Astrocyte (in vitro differentiated cells and primary cell): Measurements from ENCODE around the gene MIB1. TPM values are rescaled to one million over a fixed set of nuclear protein-coding genes. Genes with fewer than 3 reads are reported as not detected.

Experiments
- DNase-seq: peaks from one replicate; pipeline ENCODE4 v3.0.0-alpha.2; 2010; ENCODE audit warnings: low read depth
- FAIRE-seq: peaks from 2 replicates; lab custom pipeline; 2011; peaks lifted over from hg19 to GRCh38; lab: Jason Lieb, UNC
- H2AFZ ChIP-seq: 2 replicates; pipeline ENCODE4 v1.6.0; 2012; ENCODE audit warnings: low read depth, low read length, inconsistent platforms
- H3K27ac ChIP-seq: 2 replicates; pipeline ENCODE4 v1.5.1; 2011; ENCODE audit warnings: low read depth, low read length, inconsistent platforms
- H3K27me3 ChIP-seq: 2 replicates; pipeline ENCODE4 v1.6.0; 2011; ENCODE audit warnings: low read length, inconsistent platforms; ENCODE audit not compliant: insufficient read depth
- H3K36me3 ChIP-seq: 2 replicates; pipeline ENCODE4 v1.5.1; 2011; ENCODE audit warnings: low read length, inconsistent platforms; ENCODE audit not compliant: insufficient read depth
- H3K4me1 ChIP-seq: 2 replicates; pipeline ENCODE4 v1.5.1; 2011; ENCODE audit warnings: low read length, inconsistent platforms; ENCODE audit not compliant: insufficient read depth
- H3K4me2 ChIP-seq: 2 replicates; pipeline ENCODE4 v1.6.0; 2012; ENCODE audit warnings: low read length, inconsistent platforms
- H3K4me3 ChIP-seq: 2 replicates; pipeline ENCODE4 v1.5.1; 2011; ENCODE audit warnings: low read depth, mild to moderate bottlenecking, low read length, inconsistent platforms; ENCODE audit not compliant: insufficient read depth
- H3K79me2 ChIP-seq: 2 replicates; pipeline ENCODE4 v1.6.0; 2012; ENCODE audit warnings: mild to moderate bottlenecking, low read length, inconsistent platforms; ENCODE audit not compliant: insufficient read depth
- H3K9ac ChIP-seq: 2 replicates; pipeline ENCODE4 v1.6.0; 2012; ENCODE audit warnings: mild to moderate bottlenecking, low read length, inconsistent platforms
- H3K9me3 ChIP-seq: 2 replicates; pipeline ENCODE4 v1.5.1; 2012; ENCODE audit warnings: low read depth, mild to moderate bottlenecking, low read length, inconsistent platforms; ENCODE audit not compliant: insufficient read depth
- H4K20me1 ChIP-seq: 2 replicates; pipeline ENCODE4 v1.6.0; 2012; ENCODE audit warnings: low read length, inconsistent platforms; ENCODE audit not compliant: insufficient read depth
- H3K27ac Mint-ChIP-seq: one replicate; pipeline ENCODE4 v1.8.0; 2021; ENCODE audit warnings: mild to moderate bottlenecking, mixed read lengths; ENCODE audit not compliant: unreplicated experiment
- H3K27me3 Mint-ChIP-seq: one replicate; pipeline ENCODE4 v1.8.0; 2021; ENCODE audit warnings: low read depth, mixed read lengths; ENCODE audit not compliant: unreplicated experiment
- H3K36me3 Mint-ChIP-seq: one replicate; pipeline ENCODE4 v1.8.0; 2021; ENCODE audit warnings: low read depth, mixed read lengths; ENCODE audit not compliant: unreplicated experiment
- H3K4me1 Mint-ChIP-seq: one replicate; pipeline ENCODE4 v1.8.0; 2021; ENCODE audit warnings: low read depth, mixed read lengths; ENCODE audit not compliant: unreplicated experiment
- H3K4me3 Mint-ChIP-seq: one replicate; pipeline ENCODE4 v1.8.0; 2021; ENCODE audit warnings: mild to moderate bottlenecking, moderate library complexity, mixed read lengths; ENCODE audit not compliant: unreplicated experiment
- H3K9me3 Mint-ChIP-seq: one replicate; pipeline ENCODE4 v1.8.0; 2021; ENCODE audit warnings: mild to moderate bottlenecking, mixed read lengths; ENCODE audit not compliant: unreplicated experiment
- CTCF ChIP-seq: IDR thresholded peaks from 2 replicates; pipeline ENCODE4 v1.5.1; 2011; ENCODE audit warnings: low read depth, mild to moderate bottlenecking, inconsistent platforms, low read length, moderate library complexity; ENCODE audit not compliant: insufficient read depth
- EZH2 ChIP-seq: IDR thresholded peaks from 2 replicates; pipeline ENCODE4 v1.6.1; 2012; ENCODE audit warnings: mild to moderate bottlenecking, low read length, inconsistent platforms; ENCODE audit not compliant: insufficient read depth
- total RNA-seq: library from RNA; stranded (reverse); gene quantifications from 2 replicates; pipeline ENCODE4 v1.2.1, GENCODE V29; 2021

The MIB1 gene
- total RNA-seq, 1 donor from 2014 or later = 56.1 TPM

- no peak for FAIRE-seq
- Histone ChIP-seq H3K27ac (peak overlapping the region; percentile 24), H3K4me1 (peaks cover 9% of the 10 kb centered on the region), H3K9me3 (no peaks in the 10 kb centered on the region), H3K36me3 (no peaks in the 10 kb centered on the region), H3K9ac (no peak overlapping the region), H3K27me3 (no peaks in the 10 kb centered on the region), H4K20me1 (no peaks in the 10 kb centered on the region), H2AFZ (no peak overlapping the region), H3K79me2 (no peaks in the 10 kb centered on the region), H3K4me3 (no peak overlapping the region), H3K4me2 (peak overlapping the region; percentile 63)
- no peak overlapping the region for H3K27ac Mint-ChIP-seq
- peaks cover 2% of the 10 kb centered on the region for H3K36me3 Mint-ChIP-seq
- H3K9me3 Mint-ChIP-seq = no peaks in the 10 kb centered on the region
- no peaks in the 10 kb centered on the region for H3K27me3 Mint-ChIP-seq
- DNase-seq = no peak
- H3K4me1 Mint-ChIP-seq = peaks cover 17% of the 10 kb centered on the region
- no peak overlapping the region for H3K4me3 Mint-ChIP-seq
- no peak for TF ChIP-seq CTCF
- no peak for TF ChIP-seq EZH2
Measured at GRCh38 chr18:21826641-21827302, 86.2 kb downstream of the MIB1 start.

DNA sequence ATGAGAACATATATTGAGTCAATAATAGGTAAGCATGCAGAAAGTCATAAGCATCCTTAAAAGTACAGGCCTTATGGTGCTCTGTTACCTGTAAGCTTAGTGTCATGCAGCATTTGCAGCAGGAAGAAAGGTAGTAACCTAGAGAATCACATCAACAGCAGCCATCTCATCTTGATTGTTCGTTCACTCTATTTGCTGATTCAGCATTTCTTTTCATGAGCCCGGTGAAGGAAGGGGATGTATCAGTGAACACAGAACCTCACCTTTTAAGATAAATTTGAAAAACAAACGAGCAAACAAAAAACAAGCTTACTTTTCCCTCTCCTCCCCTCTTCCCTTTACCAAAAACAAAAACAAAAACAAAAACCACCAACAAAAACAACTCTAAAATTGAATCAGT lies 89.9 kb downstream of the MIB1 start:
- Histone ChIP-seq H3K79me2 (no peaks in the 10 kb centered on the region), H2AFZ (no peak overlapping the region), H3K9me3 (no peaks in the 10 kb centered on the region), H3K4me3 (no peak overlapping the region), H4K20me1 (peaks cover 4% of the 10 kb centered on the region), H3K4me2 (no peak overlapping the region), H3K36me3 (no peaks in the 10 kb centered on the region), H3K9ac (no peak overlapping the region), H3K27ac (no peak overlapping the region), H3K27me3 (no peaks in the 10 kb centered on the region), H3K4me1 (peaks cover 7% of the 10 kb centered on the region)
- Mint-ChIP-seq H3K27me3 (no peaks in the 10 kb centered on the region), H3K4me1 (peaks cover 18% of the 10 kb centered on the region), H3K4me3 (no peak overlapping the region), H3K27ac (no peak overlapping the region), H3K9me3 (no peaks in the 10 kb centered on the region), H3K36me3 (no peaks in the 10 kb centered on the region)
- FAIRE-seq (no peak), DNase-seq (no peak)
- TF ChIP-seq EZH2 = no peak
- no peak for TF ChIP-seq CTCF

DNA sequence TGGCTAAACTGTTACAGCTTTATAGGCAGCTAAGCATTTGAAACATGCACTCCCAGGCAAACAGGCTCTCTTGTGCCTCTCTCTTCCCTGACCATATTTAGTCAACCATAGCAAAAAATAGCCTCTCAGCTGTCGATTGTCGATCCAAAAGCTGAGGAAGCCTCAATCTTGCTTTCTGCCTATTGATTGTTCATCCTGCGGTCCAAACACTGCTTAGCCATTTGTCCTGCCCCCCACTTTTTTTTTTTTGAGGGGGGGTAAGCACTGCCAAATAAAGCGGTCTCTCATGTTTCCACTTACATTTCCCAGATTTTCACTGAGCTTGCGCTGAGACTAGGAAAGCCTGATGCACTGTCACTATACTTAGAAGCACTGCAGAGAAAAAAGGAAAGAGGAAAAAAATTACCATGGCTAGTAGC lies 90.8 kb downstream of the MIB1 start:
- Histone ChIP-seq H3K27me3 (no peaks in the 10 kb centered on the region), H3K79me2 (no peaks in the 10 kb centered on the region), H3K4me3 (no peak overlapping the region), H3K27ac (no peak overlapping the region), H3K4me2 (no peak overlapping the region), H3K9me3 (no peaks in the 10 kb centered on the region), H4K20me1 (peaks cover 4% of the 10 kb centered on the region), H3K9ac (no peak overlapping the region), H3K4me1 (no peaks in the 10 kb centered on the region), H2AFZ (no peak overlapping the region), H3K36me3 (no peaks in the 10 kb centered on the region)
- Mint-ChIP-seq H3K4me1 (peaks cover 11% of the 10 kb centered on the region), H3K27me3 (no peaks in the 10 kb centered on the region), H3K27ac (peak overlapping the region; percentile 56), H3K36me3 (no peaks in the 10 kb centered on the region), H3K9me3 (no peaks in the 10 kb centered on the region), H3K4me3 (no peak overlapping the region)
- no peak for DNase-seq
- FAIRE-seq = no peak
- TF ChIP-seq EZH2 (no peak), CTCF (no peak)
